Stimulated activated naive CD8-positive, alpha-beta T cell treated with anti-CD3 and anti-CD28 coated beads, Interleukin-15, Interleukin-2, amounts not matched to agents 100 ng/mL and 50 ng/mL, for 24 hours (primary cell): ENCODE data around the gene CLDN14.

Experiments
- H3K27ac Mint-ChIP-seq: one replicate; pipeline ENCODE4 v1.8.0; 2021; ENCODE audit warnings: mild to moderate bottlenecking, mixed read lengths
- H3K27me3 Mint-ChIP-seq: one replicate; pipeline ENCODE4 v1.8.0; 2021; ENCODE audit warnings: mixed read lengths
- H3K36me3 Mint-ChIP-seq: one replicate; pipeline ENCODE4 v1.8.0; 2021; ENCODE audit warnings: low read depth, mixed read lengths
- H3K4me1 Mint-ChIP-seq: one replicate; pipeline ENCODE4 v1.8.0; 2021; ENCODE audit warnings: low read depth, mixed read lengths
- H3K4me3 Mint-ChIP-seq: one replicate; pipeline ENCODE4 v1.8.0; 2021; ENCODE audit warnings: mild to moderate bottlenecking, mixed read lengths
- H3K9me3 Mint-ChIP-seq: one replicate; pipeline ENCODE4 v1.8.0; 2021; ENCODE audit warnings: mixed read lengths

Gene CLDN14

GRCh38 chr21:36450511-36450910, 29.4 kb downstream of the CLDN14 start:
- Mint-ChIP-seq H3K36me3 (no peaks in the 10 kb centered on the region), H3K4me1 (no peaks in the 10 kb centered on the region), H3K27me3 (no peaks in the 10 kb centered on the region), H3K4me3 (no peak overlapping the region), H3K27ac (no peak overlapping the region), H3K9me3 (no peaks in the 10 kb centered on the region)

DNA sequence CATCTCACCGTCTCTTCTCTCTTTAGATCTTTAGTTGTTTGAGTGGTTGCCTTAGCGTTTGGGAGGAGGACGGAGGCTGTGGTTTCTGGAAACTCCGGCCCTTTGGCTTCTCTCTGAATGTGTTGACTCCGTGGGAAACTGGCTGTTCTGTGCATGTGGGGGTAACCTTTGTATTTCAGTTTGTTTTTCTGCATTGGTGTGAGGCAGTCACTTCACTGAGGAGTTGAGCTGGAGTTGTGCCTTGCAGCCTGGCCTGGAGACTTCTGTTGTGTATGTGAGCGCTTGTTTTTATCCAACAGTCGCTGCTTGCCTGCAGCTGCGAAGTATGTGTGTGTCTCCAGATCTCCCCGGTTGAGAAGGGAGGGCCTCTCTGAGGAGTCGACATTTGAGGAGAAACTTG, 33.6 kb downstream of the CLDN14 start:
- Mint-ChIP-seq H3K27me3 (peaks cover 4% of the 10 kb centered on the region), H3K9me3 (no peaks in the 10 kb centered on the region), H3K4me3 (no peak overlapping the region), H3K4me1 (no peaks in the 10 kb centered on the region), H3K36me3 (no peaks in the 10 kb centered on the region), H3K27ac (no peak overlapping the region)

DNA sequence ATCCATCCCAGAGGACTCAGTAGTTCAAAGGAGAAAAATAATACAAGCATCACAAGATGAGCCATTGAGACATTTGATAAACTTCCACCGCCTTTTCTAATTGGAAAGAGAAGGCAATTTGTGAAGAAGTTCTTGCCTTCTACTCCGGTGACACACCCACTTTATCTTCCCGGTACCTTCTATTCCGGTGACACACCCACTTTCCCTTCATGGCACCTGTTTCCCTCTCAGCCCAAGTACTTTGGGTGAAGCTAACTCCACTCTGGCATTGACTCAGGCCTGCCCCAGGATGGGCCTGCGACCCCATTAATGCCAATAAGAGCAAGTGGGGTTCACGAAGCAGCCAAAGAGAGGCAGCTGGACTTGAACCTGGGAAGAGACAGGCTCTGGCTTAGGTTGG, 38.2 kb downstream of the CLDN14 start:
- Mint-ChIP-seq H3K4me3 (no peak overlapping the region), H3K27me3 (peaks cover 9% of the 10 kb centered on the region), H3K9me3 (no peaks in the 10 kb centered on the region), H3K4me1 (peaks cover 6% of the 10 kb centered on the region), H3K36me3 (no peaks in the 10 kb centered on the region), H3K27ac (no peak overlapping the region)

- Mint-ChIP-seq H3K4me3 (no peak overlapping the region), H3K9me3 (no peaks in the 10 kb centered on the region), H3K27ac (no peak overlapping the region), H3K36me3 (no peaks in the 10 kb centered on the region), H3K4me1 (peaks cover 6% of the 10 kb centered on the region), H3K27me3 (peaks cover 13% of the 10 kb centered on the region)
Measured at GRCh38 chr21:36437745-36438128, 42.2 kb downstream of the CLDN14 start.

DNA sequence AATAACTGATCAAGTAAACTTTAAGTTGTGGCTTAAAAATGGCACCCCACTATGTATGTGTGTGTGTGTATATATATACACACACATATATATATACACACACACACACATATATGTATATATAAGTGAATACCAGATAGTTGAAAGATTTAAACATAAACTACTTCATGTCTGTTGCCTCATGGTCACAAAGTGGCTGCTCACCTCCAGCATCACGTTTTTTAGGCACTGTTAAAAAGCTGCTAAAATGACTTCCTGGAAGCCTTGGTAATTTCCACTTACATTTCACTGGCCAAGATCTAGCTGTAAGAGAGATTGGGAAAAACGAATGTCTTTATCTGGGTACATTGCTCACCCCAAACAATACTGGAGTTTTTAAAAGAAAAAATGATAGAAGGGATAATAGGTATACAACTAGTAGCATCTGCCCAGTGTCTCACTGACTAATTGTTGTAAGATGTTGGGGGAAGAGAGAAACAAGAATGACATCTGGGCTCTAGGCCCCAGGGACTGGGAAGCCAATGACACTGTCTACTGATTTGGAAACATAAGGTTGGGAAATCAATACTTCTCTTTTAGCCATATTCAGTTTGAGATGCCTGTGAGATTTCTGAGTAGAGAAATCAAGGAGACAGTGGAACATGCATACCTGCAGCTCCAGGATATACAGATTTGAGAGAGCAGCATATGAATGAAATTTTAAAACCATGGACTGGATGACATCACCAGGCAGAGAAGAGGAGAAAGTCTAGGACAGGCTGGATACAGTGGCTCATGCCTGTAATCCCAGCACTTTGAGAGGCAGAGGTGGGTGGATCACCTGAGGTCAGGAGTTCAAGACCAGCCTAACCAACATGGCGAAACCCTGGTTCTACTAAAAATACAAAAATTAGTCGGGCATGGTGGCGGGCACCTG, 42.8 kb downstream of the CLDN14 start:
- Mint-ChIP-seq H3K27me3 (peaks cover 19% of the 10 kb centered on the region), H3K36me3 (no peaks in the 10 kb centered on the region), H3K9me3 (no peaks in the 10 kb centered on the region), H3K4me3 (no peak overlapping the region), H3K4me1 (peaks cover 6% of the 10 kb centered on the region), H3K27ac (no peak overlapping the region)

GRCh38 chr21:36434144-36434543, 45.8 kb downstream of the CLDN14 start:
- Mint-ChIP-seq H3K27me3 (peaks cover 15% of the 10 kb centered on the region), H3K9me3 (no peaks in the 10 kb centered on the region), H3K4me1 (peaks cover 23% of the 10 kb centered on the region), H3K4me3 (no peak overlapping the region), H3K36me3 (no peaks in the 10 kb centered on the region), H3K27ac (no peak overlapping the region)

DNA sequence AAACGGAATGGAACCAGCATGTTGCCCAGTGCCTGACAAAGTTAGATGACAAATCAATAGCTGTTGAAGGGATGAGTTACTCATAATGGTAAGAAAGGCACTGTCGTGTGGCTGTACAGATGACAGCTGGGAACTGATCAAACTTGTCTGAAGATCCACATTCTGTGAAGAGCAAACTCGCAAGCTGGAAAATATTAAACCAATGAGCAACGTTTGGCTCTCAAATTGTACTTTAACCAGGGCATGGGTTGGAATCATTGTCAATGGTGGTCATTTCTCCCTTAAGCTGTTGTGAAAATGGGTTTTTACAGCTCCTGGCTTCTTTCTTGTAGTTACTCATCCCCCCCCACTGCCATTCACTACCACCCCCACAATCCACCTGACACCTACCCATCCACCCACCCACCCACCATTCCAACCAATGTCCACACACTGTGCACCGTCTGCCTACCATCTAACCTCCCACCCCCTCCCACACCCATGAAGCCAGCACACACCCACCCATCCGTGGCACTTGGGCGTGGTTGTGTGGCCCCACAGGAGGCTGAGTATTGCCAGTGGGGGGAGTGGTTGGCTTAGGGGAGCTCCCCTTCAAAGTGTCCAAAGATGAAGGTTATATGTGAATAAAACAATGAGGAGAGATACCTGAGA, 46.7 kb downstream of the CLDN14 start:
- H3K27me3 Mint-ChIP-seq, result peaks cover 14% of the 10 kb centered on the region
- no peaks in the 10 kb centered on the region for H3K36me3 Mint-ChIP-seq
- no peaks in the 10 kb centered on the region for H3K9me3 Mint-ChIP-seq
- H3K27ac Mint-ChIP-seq, result no peak overlapping the region
- no peak overlapping the region for H3K4me3 Mint-ChIP-seq
- H3K4me1 Mint-ChIP-seq, result peaks cover 29% of the 10 kb centered on the region

- Mint-ChIP-seq H3K27me3 (peaks cover 14% of the 10 kb centered on the region), H3K27ac (no peak overlapping the region), H3K4me1 (peaks cover 29% of the 10 kb centered on the region), H3K9me3 (no peaks in the 10 kb centered on the region), H3K36me3 (no peaks in the 10 kb centered on the region), H3K4me3 (no peak overlapping the region)
Measured at GRCh38 chr21:36431252-36431651, 48.7 kb downstream of the CLDN14 start.

DNA sequence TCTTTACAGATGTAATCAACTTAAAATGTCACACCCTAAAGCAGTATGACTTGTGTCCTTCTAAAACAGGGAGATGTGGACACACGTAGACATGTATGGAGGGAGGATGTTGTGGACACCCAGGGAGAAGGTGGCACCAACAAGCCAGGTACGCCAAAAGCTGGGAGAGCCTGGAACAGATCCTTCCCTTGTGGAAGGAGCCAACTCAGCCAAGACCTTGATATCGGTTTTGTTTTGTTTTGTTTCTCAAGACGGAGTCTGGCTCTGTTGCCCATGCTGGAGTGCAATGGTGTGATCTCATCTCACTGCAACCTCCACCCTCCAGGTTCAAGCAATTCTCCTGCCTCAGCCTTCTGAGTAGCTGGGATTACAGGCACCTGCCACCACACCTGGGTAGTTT, 49.1 kb downstream of the CLDN14 start:
- H3K36me3 Mint-ChIP-seq, result no peaks in the 10 kb centered on the region
- H3K27me3 Mint-ChIP-seq, result peaks cover 14% of the 10 kb centered on the region
- peaks cover 29% of the 10 kb centered on the region for H3K4me1 Mint-ChIP-seq
- peak overlapping the region; percentile 74 for H3K4me3 Mint-ChIP-seq
- no peak overlapping the region for H3K27ac Mint-ChIP-seq
- no peaks in the 10 kb centered on the region for H3K9me3 Mint-ChIP-seq

- no peaks in the 10 kb centered on the region for H3K36me3 Mint-ChIP-seq
- H3K27me3 Mint-ChIP-seq, result peaks cover 14% of the 10 kb centered on the region
- H3K9me3 Mint-ChIP-seq, result no peaks in the 10 kb centered on the region
- peaks cover 29% of the 10 kb centered on the region for H3K4me1 Mint-ChIP-seq
- peak overlapping the region; percentile 74 for H3K4me3 Mint-ChIP-seq
- peak overlapping the region; percentile 92 for H3K27ac Mint-ChIP-seq
Measured at GRCh38 chr21:36429947-36430546, 49.9 kb downstream of the CLDN14 start.

- Mint-ChIP-seq H3K9me3 (no peaks in the 10 kb centered on the region), H3K27me3 (peaks cover 11% of the 10 kb centered on the region), H3K36me3 (no peaks in the 10 kb centered on the region), H3K4me1 (peaks cover 29% of the 10 kb centered on the region), H3K27ac (peak overlapping the region; percentile 45), H3K4me3 (no peak overlapping the region)
Measured at GRCh38 chr21:36428761-36429432, 51.0 kb downstream of the CLDN14 start.

GRCh38 chr21:36427502-36427901, 52.4 kb downstream of the CLDN14 start:
- H3K27ac Mint-ChIP-seq, result no peak overlapping the region
- H3K27me3 Mint-ChIP-seq, result peaks cover 4% of the 10 kb centered on the region
- H3K36me3 Mint-ChIP-seq, result no peaks in the 10 kb centered on the region
- H3K4me3 Mint-ChIP-seq, result no peak overlapping the region
- no peaks in the 10 kb centered on the region for H3K9me3 Mint-ChIP-seq
- peaks cover 29% of the 10 kb centered on the region for H3K4me1 Mint-ChIP-seq

DNA sequence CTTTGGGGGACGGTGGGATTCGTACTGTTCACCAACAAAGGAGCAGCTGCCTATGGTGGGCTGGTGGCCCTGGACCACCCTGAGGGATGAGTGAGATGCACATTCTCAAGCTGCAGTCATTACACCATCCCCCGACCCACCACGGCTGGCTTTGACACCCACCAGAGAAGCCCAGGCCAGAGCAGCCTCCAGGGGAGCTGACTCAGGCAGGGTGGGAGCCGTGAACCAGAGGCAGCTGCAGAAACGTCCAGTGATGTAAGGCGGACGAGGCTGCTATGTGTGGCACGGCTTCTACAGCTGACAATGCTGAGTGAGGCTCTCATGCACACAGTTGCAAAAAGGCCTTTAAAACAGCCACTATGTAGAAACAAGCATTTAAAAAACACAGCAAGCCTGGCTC, 54.6 kb downstream of the CLDN14 start:
- peaks cover 18% of the 10 kb centered on the region for H3K4me1 Mint-ChIP-seq
- no peak overlapping the region for H3K4me3 Mint-ChIP-seq
- peaks cover 4% of the 10 kb centered on the region for H3K36me3 Mint-ChIP-seq

DNA sequence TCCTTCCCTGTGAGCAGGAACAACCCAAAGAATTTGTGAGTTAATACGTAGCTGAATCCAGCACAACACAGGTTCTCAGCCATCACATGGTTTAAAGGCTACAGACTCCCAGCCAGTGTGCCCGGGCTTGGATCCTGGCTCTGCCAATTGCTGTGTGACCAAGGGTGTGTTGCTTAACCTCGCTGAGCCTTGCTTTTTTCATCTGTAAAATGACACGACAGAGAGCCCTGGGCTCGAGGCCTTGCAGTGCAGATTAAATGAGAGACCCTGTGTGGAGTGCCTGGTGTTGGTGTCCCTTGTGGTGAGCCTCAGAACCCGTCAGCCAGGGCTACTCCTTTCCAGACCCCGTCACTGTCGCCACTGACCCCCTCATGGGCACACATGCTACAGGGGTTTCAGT, 55.3 kb downstream of the CLDN14 start:
- Mint-ChIP-seq H3K4me3 (no peak overlapping the region), H3K4me1 (peaks cover 11% of the 10 kb centered on the region), H3K27ac (no peak overlapping the region)

More for the DNA sequence above, 54.6 kb downstream of the CLDN14 start:
- Mint-ChIP-seq H3K9me3 (no peaks in the 10 kb centered on the region), H3K27me3 (no peaks in the 10 kb centered on the region), H3K27ac (no peak overlapping the region)

More for the DNA sequence above, 55.3 kb downstream of the CLDN14 start:
- Mint-ChIP-seq H3K36me3 (peaks cover 4% of the 10 kb centered on the region), H3K27me3 (no peaks in the 10 kb centered on the region), H3K9me3 (no peaks in the 10 kb centered on the region)
